ENCODE results near the gene PCDHA4.
"Not testable (repeated sequence)": the region's sequence is repeated elsewhere in the genome, so short reads cannot be mapped to it uniquely, and the experiment has no call there.

Gene PCDHA4

GRCh38 chr5:140840978-140841962 is 34.4 kb downstream of the PCDHA4 start, which contains the start of gene PCDHA8:
Gene PCDHA8 (plus strand): TSS chr5:140841187. CDS start chr5:140841322, 135 bp downstream.
- DNase-seq (ENCODE audit: low read depth) = no peak
- peak; percentile 31 for TF ChIP-seq CTCF (conservative IDR thresholded peaks at IDR 0.05; ENCODE audit: control insufficient read depth, insufficient read depth, low read depth, low read length)
- H3K4me3 ChIP-seq (ENCODE audit: control insufficient read depth, low read depth, low read length) = no peak within 1 kb of the TSS

DNA sequence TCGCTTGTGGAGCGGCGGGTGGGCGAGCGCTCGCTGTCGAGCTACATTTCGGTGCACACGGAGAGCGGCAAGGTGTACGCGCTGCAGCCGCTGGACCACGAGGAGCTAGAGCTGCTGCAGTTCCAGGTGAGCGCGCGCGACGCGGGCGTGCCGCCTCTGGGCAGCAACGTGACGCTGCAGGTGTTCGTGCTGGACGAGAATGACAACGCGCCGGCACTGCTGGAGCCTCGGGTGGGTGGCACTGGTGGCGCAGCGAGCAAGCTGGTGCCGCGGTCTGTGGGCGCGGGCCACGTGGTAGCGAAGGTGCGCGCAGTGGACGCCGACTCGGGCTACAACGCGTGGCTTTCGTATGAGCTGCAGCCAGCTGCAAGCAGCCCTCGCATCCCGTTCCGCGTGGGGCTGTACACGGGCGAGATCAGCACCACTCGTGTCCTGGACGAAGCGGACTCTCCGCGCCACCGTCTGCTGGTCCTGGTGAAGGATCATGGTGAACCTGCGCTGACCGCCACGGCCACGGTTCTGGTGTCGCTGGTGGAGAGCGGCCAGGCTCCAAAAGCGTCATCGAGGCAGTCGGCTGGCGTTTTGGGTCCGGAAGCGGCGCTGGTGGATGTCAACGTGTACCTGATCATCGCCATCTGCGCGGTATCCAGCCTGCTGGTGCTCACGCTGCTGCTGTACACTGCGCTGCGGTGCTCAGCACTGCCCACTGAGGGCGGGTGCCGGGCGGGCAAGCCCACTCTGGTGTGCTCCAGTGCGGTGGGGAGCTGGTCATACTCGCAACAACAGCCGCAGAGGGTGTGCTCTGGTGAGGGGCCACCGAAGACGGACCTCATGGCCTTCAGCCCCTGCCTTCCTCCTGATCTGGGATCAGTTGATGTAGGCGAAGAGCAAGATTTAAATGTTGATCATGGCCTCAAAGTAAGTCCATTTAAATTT is 36.2 kb downstream of the PCDHA4 start:
- H3K4me3 ChIP-seq (ENCODE audit: control insufficient read depth, low read depth, low read length) = no peak overlapping the region
- DNase-seq (ENCODE audit: low read depth) = no peak
- TF ChIP-seq CTCF (conservative IDR thresholded peaks at IDR 0.05; ENCODE audit: control insufficient read depth, insufficient read depth, low read depth, low read length) = no peak

GRCh38 chr5:140848139-140849102 is 41.6 kb downstream of the PCDHA4 start, which contains the start of gene PCDHA9:
Gene PCDHA9 (plus strand): TSS chr5:140848382. CDS start chr5:140848496, 114 bp downstream.
- not testable (repeated sequence) for H3K4me3 ChIP-seq (ENCODE audit: control insufficient read depth, low read depth, low read length); DNase-seq (ENCODE audit: low read depth)

DNA sequence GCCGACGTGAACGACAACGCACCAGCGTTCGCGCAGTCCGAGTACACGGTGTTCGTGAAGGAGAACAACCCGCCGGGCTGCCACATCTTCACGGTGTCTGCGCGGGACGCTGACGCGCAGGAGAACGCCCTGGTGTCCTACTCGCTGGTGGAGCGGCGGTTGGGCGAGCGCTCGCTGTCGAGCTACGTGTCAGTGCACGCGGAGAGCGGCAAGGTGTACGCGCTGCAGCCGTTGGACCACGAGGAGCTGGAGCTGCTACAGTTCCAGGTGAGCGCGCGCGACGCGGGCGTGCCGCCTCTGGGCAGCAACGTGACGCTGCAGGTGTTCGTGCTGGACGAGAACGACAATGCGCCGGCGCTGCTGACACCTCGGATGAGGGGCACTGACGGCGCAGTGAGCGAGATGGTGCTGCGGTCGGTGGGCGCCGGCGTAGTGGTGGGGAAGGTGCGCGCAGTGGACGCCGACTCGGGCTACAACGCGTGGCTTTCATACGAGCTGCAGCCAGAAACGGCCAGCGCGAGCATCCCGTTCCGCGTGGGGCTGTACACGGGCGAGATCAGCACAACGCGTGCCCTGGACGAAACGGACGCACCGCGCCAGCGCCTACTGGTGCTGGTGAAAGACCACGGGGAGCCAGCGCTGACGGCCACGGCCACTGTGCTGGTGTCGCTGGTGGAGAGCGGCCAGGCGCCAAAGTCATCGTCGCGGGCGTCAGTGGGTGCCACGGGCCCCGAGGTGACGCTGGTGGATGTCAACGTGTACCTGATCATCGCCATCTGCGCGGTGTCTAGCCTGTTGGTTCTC is 43.2 kb downstream of the PCDHA4 start:
- H3K4me3 ChIP-seq (ENCODE audit: control insufficient read depth, low read depth, low read length); DNase-seq (ENCODE audit: low read depth): not testable (repeated sequence)

DNA sequence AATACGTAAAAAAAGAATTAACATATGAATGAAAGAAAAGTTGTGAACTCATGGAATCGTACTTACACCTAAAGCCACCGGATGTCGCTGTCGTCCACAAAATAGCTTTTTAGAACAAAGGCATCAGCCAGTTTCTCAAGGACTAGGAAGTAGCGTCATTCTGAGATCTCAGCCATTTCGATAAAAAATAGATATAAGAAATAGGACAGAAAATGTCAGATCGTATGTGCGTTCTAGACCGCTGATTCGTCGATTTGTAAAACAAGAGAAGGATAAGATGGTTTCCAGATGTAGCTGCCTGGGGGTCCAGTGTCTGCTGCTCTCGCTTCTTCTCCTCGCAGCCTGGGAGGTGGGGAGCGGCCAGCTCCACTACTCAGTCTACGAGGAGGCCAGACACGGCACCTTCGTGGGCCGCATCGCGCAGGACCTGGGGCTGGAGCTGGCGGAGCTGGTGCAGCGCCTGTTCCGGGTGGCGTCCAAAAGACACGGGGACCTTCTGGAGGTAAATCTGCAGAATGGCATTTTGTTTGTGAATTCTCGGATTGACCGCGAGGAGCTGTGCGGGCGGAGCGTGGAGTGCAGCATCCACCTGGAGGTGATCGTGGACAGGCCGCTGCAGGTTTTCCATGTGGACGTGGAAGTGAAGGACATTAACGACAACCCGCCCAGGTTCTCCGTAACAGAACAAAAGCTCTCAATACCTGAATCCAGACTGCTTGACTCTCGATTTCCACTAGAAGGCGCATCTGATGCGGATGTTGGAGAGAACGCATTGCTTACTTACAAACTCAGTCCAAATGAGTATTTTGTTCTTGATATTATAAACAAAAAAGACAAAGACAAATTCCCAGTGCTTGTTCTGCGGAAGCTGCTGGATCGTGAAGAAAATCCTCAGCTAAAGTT is 49.2 kb downstream of the PCDHA4 start, which contains the start of gene PCDHA10:
Gene PCDHA10 (plus strand): TSS at position 126 of the 903 bp plus-strand sequence. CDS start 152 bp downstream, at position 278.
- H3K4me3 ChIP-seq (ENCODE audit: control insufficient read depth, low read depth, low read length) = no peak within 1 kb of the TSS
- TF ChIP-seq CTCF (conservative IDR thresholded peaks at IDR 0.05; ENCODE audit: control insufficient read depth, insufficient read depth, low read depth, low read length) = peak; percentile 8
- DNase-seq (ENCODE audit: low read depth) = peak; percentile 20

DNA sequence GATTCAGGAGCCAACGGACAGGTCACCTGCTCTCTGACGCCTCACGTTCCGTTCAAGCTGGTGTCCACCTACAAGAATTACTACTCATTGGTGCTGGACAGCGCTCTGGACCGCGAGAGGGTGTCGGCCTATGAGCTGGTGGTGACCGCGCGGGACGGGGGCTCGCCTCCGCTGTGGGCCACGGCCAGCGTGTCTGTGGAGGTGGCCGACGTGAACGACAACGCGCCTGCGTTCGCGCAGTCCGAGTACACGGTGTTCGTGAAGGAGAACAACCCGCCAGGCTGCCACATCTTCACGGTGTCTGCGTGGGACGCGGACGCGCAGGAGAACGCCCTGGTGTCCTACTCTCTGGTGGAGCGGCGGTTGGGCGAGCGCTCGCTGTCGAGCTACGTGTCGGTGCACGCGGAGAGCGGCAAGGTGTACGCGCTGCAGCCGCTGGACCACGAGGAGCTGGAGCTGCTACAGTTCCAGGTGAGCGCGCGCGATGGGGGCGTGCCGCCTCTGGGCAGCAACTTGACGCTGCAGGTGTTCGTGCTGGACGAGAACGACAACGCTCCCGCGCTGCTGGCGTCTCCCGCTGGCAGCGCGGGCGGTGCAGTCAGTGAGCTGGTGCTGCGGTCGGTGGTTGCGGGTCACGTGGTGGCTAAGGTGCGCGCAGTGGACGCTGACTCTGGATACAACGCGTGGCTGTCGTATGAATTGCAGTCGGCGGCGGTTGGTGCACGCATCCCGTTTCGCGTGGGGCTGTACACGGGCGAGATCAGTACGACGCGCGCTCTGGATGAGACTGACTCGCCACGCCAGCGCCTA is 50.5 kb downstream of the PCDHA4 start:
- DNase-seq (ENCODE audit: low read depth) = no peak
- no peak overlapping the region for H3K4me3 ChIP-seq (ENCODE audit: control insufficient read depth, low read depth, low read length)
- no peak for TF ChIP-seq CTCF (conservative IDR thresholded peaks at IDR 0.05; ENCODE audit: control insufficient read depth, insufficient read depth, low read depth, low read length)

All from fibroblast of mammary gland (primary cell).